Kidney epithelial cell (primary cell): ENCODE data around the gene CYGB. TPM values are rescaled to one million over a fixed set of nuclear protein-coding genes. Genes with fewer than 3 reads are reported as not detected.

Experiments
- DNase-seq: peaks from one replicate; pipeline ENCODE4 v3.0.0-alpha.2; 2010; ENCODE audit warnings: low read depth
- H3K27me3 ChIP-seq: 2 replicates; pipeline ENCODE4 v1.6.0; 2011; ENCODE audit warnings: low read length; ENCODE audit not compliant: control insufficient read depth, insufficient read depth
- H3K36me3 ChIP-seq: 2 replicates; pipeline ENCODE4 v1.5.1; 2011; ENCODE audit warnings: low read length; ENCODE audit not compliant: control insufficient read depth, insufficient read depth
- H3K4me3 ChIP-seq: 2 replicates; pipeline ENCODE4 v1.5.1; 2011; ENCODE audit warnings: low read depth, mild to moderate bottlenecking, control low read depth, low read length
- CTCF ChIP-seq: IDR thresholded peaks from 2 replicates; pipeline ENCODE4 v1.5.1; 2011; ENCODE audit warnings: mild to moderate bottlenecking, moderate library complexity, low read length, control low read depth, inconsistent platforms; ENCODE audit not compliant: insufficient read depth, poor library complexity, severe bottlenecking
- total RNA-seq: library from RNA; depleted of rRNA; stranded (reverse); fragments of >200 nt; gene quantifications from 2 replicates; pipeline ENCODE4 v1.2.3, GENCODE V29; 2015

The CYGB gene
- total RNA-seq, 1 donor from 2014 or later, result 16.9 TPM

- peak; percentile 78 for TF ChIP-seq CTCF
- no peak for DNase-seq
- no peaks in the 10 kb centered on the region for H3K36me3 ChIP-seq
- no peak overlapping the region for H3K4me3 ChIP-seq
- H3K27me3 ChIP-seq, result peaks cover 9% of the 10 kb centered on the region
These were observed 9.7 kb upstream of the CYGB start for GRCh38 chr17:76547183-76547641.

GRCh38 chr17:76546556-76547182, 9.2 kb upstream of the CYGB start:
- Histone ChIP-seq H3K27me3 (peaks cover 9% of the 10 kb centered on the region), H3K36me3 (no peaks in the 10 kb centered on the region), H3K4me3 (no peak overlapping the region)
- no peak for TF ChIP-seq CTCF
- no peak for DNase-seq

- DNase-seq, result no peak
- TF ChIP-seq CTCF, result no peak
- Histone ChIP-seq H3K4me3 (no peak overlapping the region), H3K36me3 (no peaks in the 10 kb centered on the region), H3K27me3 (peaks cover 9% of the 10 kb centered on the region)
These were observed 8.5 kb upstream of the CYGB start for GRCh38 chr17:76545918-76546555.

- TF ChIP-seq CTCF, result no peak
- peaks cover 9% of the 10 kb centered on the region for H3K27me3 ChIP-seq
- H3K4me3 ChIP-seq, result no peak overlapping the region
- no peak for DNase-seq
- no peaks in the 10 kb centered on the region for H3K36me3 ChIP-seq
These were observed 7.2 kb upstream of the CYGB start for GRCh38 chr17:76544546-76545365.

- TF ChIP-seq CTCF, result no peak
- Histone ChIP-seq H3K36me3 (no peaks in the 10 kb centered on the region), H3K27me3 (peaks cover 9% of the 10 kb centered on the region), H3K4me3 (no peak overlapping the region)
- no peak for DNase-seq
These were observed 6.5 kb upstream of the CYGB start for GRCh38 chr17:76543826-76544545.
